UCSD-AML1 (cell line): ENCODE measurements around the gene CCDC12.

Source experiments
- DNase-seq: peaks from one replicate; lab custom pipeline; 2025; ENCODE audit not compliant: unreplicated experiment; lab: John Stamatoyannopoulos, UW

The CCDC12 gene

GRCh38 chr3:46942076-46942475, 34.5 kb downstream of the CCDC12 start:
- DNase-seq: no peak

- DNase-seq: no peak
Observed at GRCh38 chr3:46939578-46940445, 36.7 kb downstream of the CCDC12 start.

- no peak for DNase-seq
Observed at GRCh38 chr3:46938118-46938517, 38.4 kb downstream of the CCDC12 start.

GRCh38 chr3:46936733-46937250, 39.8 kb downstream of the CCDC12 start:
- no peak for DNase-seq

- DNase-seq: no peak
Observed at GRCh38 chr3:46935989-46936558, 40.5 kb downstream of the CCDC12 start.

GRCh38 chr3:46935168-46935858, 41.2 kb downstream of the CCDC12 start:
- peak; percentile 49 for DNase-seq

- no peak for DNase-seq
Observed at GRCh38 chr3:46934498-46935167, 41.9 kb downstream of the CCDC12 start.

- no peak for DNase-seq
Observed at GRCh38 chr3:46934072-46934471, 42.5 kb downstream of the CCDC12 start.

GRCh38 chr3:46933261-46933660, 43.3 kb downstream of the CCDC12 start:
- no peak for DNase-seq

GRCh38 chr3:46932455-46933225, 43.9 kb downstream of the CCDC12 start:
- no peak for DNase-seq

- DNase-seq: peak; percentile 48
Observed at GRCh38 chr3:46931631-46932331, 44.8 kb downstream of the CCDC12 start.

- no peak for DNase-seq
Observed at GRCh38 chr3:46930945-46931403, 45.6 kb downstream of the CCDC12 start.

GRCh38 chr3:46930166-46930944, 46.2 kb downstream of the CCDC12 start:
- no peak for DNase-seq

- no peak for DNase-seq
Observed at GRCh38 chr3:46929324-46929723, 47.2 kb downstream of the CCDC12 start.

- DNase-seq: no peak
Observed at GRCh38 chr3:46928282-46928681, 48.3 kb downstream of the CCDC12 start.

GRCh38 chr3:46927718-46928073, 48.8 kb downstream of the CCDC12 start:
- no peak for DNase-seq

GRCh38 chr3:46926871-46927717, 49.5 kb downstream of the CCDC12 start:
- peak; percentile 73 for DNase-seq

- DNase-seq: no peak
Observed at GRCh38 chr3:46926447-46926846, 50.1 kb downstream of the CCDC12 start.
